ENCODE data around the gene SFTPA1.
"Not testable (repeated sequence)": the region's sequence is repeated elsewhere in the genome, so short reads cannot be mapped to it uniquely, and the experiment has no call there.

SFTPA1 gene
- total RNA-seq, result 0 reads per million in 2 experiments

DNA sequence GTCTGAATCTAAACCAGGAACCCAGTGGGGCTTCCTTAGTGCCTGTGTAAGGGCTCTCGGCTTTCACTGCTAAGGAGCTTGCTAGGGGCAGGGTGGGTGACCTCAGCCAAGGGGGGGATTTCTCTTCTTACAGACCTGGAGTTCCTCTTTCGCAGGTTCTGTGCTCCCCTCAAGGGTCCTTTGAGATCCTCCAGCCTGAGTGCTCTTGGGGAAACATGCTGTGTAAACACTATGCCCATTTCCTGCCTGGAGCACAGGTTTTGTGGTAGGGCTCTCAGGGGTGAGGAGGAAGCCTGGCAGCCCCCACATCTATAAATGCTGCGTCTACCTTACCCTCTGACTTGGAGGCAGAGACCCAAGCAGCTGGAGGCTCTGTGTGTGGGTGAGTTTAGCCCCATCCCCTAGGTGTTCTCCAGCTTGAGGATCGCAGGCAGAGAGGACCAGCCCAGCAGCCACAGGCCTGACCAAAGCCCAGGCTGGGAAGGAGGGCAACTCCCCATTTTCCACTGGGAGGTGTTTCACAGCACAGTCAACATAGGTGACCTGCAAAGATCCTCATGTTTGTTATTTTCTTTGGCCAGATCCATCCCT is at the start of gene SFTPA1:
Gene SFTPA1 (plus strand): TSS at position 339 of the 591 bp plus-strand sequence. CDS start 887 bp downstream, outside the sequence.
- no peak for DNase-seq (ENCODE audit: low read depth)

DNA sequence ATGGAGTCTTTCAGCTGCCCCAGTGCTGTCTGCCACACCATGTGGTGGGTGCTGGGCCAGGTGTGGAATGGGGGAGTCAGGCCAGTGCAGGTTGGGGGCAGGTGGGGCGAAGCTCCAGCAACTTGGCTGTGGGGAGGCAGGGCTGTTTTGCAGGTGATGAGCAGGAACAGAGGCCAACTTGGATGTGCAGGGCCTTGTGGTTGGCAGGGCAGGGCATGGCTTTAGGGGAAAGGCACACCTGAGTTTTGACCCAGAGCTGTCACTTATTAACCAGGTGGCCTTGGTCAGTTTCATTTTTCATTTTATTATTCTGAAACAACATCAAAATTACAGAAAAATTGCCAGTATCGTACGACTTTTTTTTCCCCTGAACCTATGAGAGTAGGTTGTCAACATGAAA is 49.5 kb upstream of the SFTPA1 start:
- no peak for DNase-seq (ENCODE audit: low read depth)

GRCh38 chr10:79562135-79562756 is 48.5 kb upstream of the SFTPA1 start:
- peak; percentile 33 for DNase-seq (ENCODE audit: low read depth)

DNA sequence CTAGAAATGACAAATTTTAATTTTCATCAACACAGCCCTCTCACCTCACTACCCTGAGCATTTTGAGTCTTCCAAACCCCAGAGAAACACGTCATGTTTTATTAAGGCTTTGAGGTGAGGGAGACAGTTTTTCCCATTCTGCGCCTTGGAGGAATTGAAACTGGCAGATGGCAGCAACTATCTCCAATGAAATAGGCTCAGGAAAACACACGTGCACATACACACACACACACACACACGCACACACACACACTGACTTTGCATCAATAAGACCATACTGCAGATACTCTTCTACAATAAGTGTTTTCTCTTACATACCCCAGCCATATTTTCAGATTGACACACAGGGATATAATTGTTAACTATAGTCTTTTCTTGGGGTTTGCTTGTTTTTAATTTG is 47.3 kb upstream of the SFTPA1 start:
- DNase-seq (ENCODE audit: low read depth), result no peak

GRCh38 chr10:79570624-79571023 is 40.1 kb upstream of the SFTPA1 start:
- not testable (repeated sequence) for DNase-seq (ENCODE audit: low read depth)

GRCh38 chr10:79579361-79579760 is 31.4 kb upstream of the SFTPA1 start:
- no peak for DNase-seq (ENCODE audit: low read depth)

DNA sequence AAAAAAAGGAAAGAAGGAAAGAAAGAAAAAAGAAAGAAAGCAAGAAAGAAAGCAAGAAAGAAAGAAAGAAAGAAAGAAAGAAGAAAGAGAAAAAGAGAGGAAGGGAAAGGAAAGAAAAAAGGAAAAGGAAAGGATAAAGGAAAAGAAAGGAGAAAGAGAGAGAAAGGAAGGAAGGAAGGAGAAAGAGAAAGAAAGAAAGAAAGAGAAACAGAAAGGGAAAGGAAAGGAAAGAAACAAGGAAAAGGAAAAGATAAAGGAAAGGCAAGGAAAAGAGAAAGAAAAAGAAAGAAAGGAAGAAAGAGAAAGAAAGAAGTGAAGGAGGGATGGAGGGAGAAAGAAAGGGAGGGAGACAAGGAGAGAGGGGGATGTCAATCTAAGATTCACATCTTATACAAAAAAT is 29.7 kb upstream of the SFTPA1 start:
- no peak for DNase-seq (ENCODE audit: low read depth)

GRCh38 chr10:79582096-79582495 is 28.6 kb upstream of the SFTPA1 start:
- no peak for DNase-seq (ENCODE audit: low read depth)

DNA sequence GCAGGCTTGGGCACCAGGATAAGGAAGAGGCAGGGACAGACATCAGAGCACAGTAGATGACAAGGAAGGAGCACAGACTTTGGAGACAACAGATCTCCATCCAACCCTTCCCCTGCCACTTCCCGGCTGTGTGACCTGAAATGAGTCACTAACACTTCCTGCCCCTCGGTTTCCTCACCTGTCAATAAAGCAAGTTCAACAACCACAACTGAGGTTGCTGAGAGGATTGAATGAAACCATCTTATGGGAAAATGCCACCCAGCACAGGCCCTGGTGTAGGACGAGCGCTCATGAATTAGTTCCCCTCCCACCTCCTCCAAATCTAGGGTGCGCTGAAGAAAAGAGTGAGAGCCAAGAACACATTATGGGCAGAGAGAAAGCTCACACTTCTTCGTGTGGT is 27.8 kb upstream of the SFTPA1 start:
- DNase-seq (ENCODE audit: low read depth), result not testable (repeated sequence)

DNA sequence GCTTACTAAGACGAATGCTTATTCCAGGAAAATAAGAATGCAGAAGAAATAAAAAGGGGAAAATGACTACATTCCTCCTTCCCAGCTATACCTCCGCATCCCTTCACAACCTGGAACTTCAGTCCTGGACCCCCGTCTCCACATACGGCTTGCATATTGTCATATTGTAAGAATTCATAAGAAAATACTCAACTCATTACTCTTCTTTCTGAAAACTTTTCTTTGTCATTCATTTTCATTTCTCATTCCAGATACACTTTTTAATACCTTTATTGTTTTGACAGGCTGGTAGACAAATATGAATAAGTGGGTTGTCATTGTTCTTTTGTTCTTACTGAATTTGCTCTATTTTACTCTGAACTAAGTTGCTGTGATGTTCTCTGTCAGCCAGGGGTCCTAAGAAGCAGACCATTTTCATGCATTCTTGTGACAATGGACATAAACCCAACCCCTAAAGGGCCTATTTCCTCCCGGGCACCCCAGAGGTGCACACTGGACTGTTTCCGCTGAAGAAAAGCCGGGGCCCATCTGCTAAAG is 27.2 kb upstream of the SFTPA1 start:
- no peak for DNase-seq (ENCODE audit: low read depth)

GRCh38 chr10:79585870-79586527 is 24.7 kb upstream of the SFTPA1 start:
- DNase-seq (ENCODE audit: low read depth), result no peak

DNA sequence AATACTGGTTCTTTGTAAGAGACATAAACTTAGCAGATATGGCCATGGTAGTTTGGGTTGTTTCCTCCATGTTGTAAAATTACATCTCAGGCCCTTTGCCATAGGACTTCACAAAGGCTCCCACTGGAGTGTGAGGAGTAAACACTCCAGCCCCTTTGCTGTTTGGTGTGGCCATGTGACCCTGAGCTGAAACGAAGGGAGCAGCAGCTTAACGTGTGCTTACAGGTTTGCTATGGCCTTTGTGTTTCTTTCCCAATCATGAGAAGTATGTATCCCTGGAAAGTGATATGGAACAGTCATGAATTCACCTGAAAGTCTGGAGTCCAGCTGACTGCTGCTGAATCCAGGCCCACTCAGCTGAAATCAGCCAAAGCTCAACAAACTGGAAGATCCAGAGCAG is 23.8 kb upstream of the SFTPA1 start:
- no peak for DNase-seq (ENCODE audit: low read depth)

GRCh38 chr10:79588800-79589199 is 21.9 kb upstream of the SFTPA1 start:
- DNase-seq (ENCODE audit: low read depth), result no peak

GRCh38 chr10:79593377-79593776 is 17.4 kb upstream of the SFTPA1 start:
- no peak for DNase-seq (ENCODE audit: low read depth)

- DNase-seq (ENCODE audit: low read depth), result not testable (repeated sequence)
Measured at GRCh38 chr10:79594565-79594964, 16.2 kb upstream of the SFTPA1 start.

DNA sequence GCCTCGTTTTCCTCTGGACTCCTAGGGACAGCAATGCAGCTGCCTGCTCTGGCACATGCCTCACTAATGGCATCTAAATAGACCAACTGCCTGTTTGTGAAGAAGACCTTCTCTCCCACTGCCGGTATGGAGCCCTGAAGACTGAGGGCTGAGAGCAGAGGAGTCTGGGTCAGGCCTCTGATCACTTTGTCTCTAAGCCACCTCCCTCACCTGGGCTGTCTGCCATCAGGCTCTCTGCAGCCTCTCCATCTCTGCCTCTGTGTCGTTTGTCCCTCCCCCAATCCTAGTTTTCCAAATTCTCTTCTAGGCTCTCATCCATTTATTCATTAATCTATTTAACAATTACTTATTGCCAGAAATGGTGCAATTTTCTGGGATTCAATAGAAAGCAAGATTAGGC is 15.2 kb upstream of the SFTPA1 start:
- no peak for DNase-seq (ENCODE audit: low read depth)

GRCh38 chr10:79599644-79600043 is 11.1 kb upstream of the SFTPA1 start:
- not testable (repeated sequence) for DNase-seq (ENCODE audit: low read depth)

GRCh38 chr10:79601939-79602338 is 8.8 kb upstream of the SFTPA1 start:
- DNase-seq (ENCODE audit: low read depth), result no peak

DNA sequence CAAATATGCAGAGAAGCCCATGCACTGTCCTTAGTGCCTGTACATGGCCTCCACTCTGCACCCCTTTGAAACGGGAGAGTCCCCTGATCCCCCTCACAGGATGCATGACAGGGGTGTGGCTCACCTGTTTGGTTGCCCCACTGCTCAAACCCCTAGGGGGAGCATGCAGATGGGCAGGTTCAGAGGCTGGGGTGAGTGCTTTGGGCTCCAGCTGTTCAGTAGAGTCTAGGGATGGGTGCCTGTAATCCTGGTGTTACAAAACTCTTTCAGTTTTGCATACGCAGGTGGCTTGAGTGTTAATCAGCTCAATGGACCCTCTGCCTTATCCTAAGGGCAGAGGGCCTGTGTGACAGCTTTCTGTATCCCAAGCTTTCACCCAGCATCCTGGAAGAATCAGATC is 7.8 kb upstream of the SFTPA1 start:
- DNase-seq (ENCODE audit: low read depth), result no peak

- no peak for DNase-seq (ENCODE audit: low read depth)
Measured at GRCh38 chr10:79604294-79604693, 6.4 kb upstream of the SFTPA1 start.

- DNase-seq (ENCODE audit: low read depth), result no peak
Measured at GRCh38 chr10:79605308-79605707, 5.4 kb upstream of the SFTPA1 start.

GRCh38 chr10:79608505-79609375 is 2.0 kb upstream of the SFTPA1 start:
- DNase-seq (ENCODE audit: low read depth), result no peak

Data from T follicular helper cell (primary cell).